ENCODE measurements around the gene MAP7D3.

GRCh38 chrX:136211766-136212556 is 39.2 kb downstream of the MAP7D3 start:
- TF ChIP-seq POLR2A (IDR thresholded peaks at IDR 0.05; ENCODE audit: borderline replicate concordance, extremely low read depth, insufficient read depth, insufficient read length) (no peak), EZH2phosphoT487 (IDR thresholded peaks at IDR 0.05; ENCODE audit: borderline replicate concordance) (no peak), ZFX (IDR thresholded peaks at IDR 0.05) (no peak), REST (IDR thresholded peaks at IDR 0.05; ENCODE audit: low read depth) (no peak), RAD21 (IDR thresholded peaks at IDR 0.05; ENCODE audit: low read depth) (no peak), SIN3A (IDR thresholded peaks at IDR 0.05; ENCODE audit: low read depth) (no peak), JUND (IDR thresholded peaks at IDR 0.05) (no peak), EZH2 (IDR thresholded peaks at IDR 0.05) (no peak)
- TF ChIP-seq, protein P1, sequence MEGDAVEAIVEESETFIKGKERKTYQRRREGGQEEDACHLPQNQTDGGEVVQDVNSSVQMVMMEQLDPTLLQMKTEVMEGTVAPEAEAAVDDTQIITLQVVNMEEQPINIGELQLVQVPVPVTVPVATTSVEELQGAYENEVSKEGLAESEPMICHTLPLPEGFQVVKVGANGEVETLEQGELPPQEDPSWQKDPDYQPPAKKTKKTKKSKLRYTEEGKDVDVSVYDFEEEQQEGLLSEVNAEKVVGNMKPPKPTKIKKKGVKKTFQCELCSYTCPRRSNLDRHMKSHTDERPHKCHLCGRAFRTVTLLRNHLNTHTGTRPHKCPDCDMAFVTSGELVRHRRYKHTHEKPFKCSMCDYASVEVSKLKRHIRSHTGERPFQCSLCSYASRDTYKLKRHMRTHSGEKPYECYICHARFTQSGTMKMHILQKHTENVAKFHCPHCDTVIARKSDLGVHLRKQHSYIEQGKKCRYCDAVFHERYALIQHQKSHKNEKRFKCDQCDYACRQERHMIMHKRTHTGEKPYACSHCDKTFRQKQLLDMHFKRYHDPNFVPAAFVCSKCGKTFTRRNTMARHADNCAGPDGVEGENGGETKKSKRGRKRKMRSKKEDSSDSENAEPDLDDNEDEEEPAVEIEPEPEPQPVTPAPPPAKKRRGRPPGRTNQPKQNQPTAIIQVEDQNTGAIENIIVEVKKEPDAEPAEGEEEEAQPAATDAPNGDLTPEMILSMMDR (IDR thresholded peaks at IDR 0.05 in 2 of 3, conservative IDR thresholded peaks at IDR 0.05 in 1 of 3; ENCODE audit: borderline replicate concordance in 1 of 3, insufficient read depth in 1 of 3, low read depth in 2 of 3, low read length in 2 of 3), result no peak
- TF ChIP-seq, protein P2, sequence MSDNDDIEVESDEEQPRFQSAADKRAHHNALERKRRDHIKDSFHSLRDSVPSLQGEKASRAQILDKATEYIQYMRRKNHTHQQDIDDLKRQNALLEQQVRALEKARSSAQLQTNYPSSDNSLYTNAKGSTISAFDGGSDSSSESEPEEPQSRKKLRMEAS (IDR thresholded peaks at IDR 0.05), result no peak
- TF ChIP-seq, protein P3, sequence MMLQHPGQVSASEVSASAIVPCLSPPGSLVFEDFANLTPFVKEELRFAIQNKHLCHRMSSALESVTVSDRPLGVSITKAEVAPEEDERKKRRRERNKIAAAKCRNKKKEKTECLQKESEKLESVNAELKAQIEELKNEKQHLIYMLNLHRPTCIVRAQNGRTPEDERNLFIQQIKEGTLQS (IDR thresholded peaks at IDR 0.05), result no peak

Measured in HCT116 (cell line).